GM04504 (cell line): Measurements from ENCODE around the gene CTIF.
A peak's percentile ranks its signal among the peaks of the same experiment; 100 is the strongest.

Source experiments
- DNase-seq: peaks from one replicate; pipeline ENCODE4 v3.0.0-alpha.2; 2012; ENCODE audit warnings: low read depth

Gene CTIF

GRCh38 chr18:48552130-48552529 lies 13.3 kb downstream of the CTIF start:
- DNase-seq: no peak

- DNase-seq: no peak
These were observed 14.4 kb downstream of the CTIF start for GRCh38 chr18:48553236-48553635.

- no peak for DNase-seq
These were observed 16.0 kb downstream of the CTIF start for GRCh38 chr18:48554610-48555400.

- DNase-seq: no peak
These were observed 16.7 kb downstream of the CTIF start for GRCh38 chr18:48555465-48555995.

- DNase-seq: no peak
These were observed 18.9 kb downstream of the CTIF start for GRCh38 chr18:48557640-48558174.

- DNase-seq: no peak
These were observed 19.4 kb downstream of the CTIF start for GRCh38 chr18:48558248-48558647.

- no peak for DNase-seq
These were observed 21.7 kb downstream of the CTIF start for GRCh38 chr18:48560491-48560890.

GRCh38 chr18:48562075-48562474 lies 23.2 kb downstream of the CTIF start:
- no peak for DNase-seq

GRCh38 chr18:48563027-48563426 lies 24.2 kb downstream of the CTIF start:
- peak; percentile 59 for DNase-seq

GRCh38 chr18:48564139-48564538 lies 25.3 kb downstream of the CTIF start:
- no peak for DNase-seq

- no peak for DNase-seq
These were observed 26.3 kb downstream of the CTIF start for GRCh38 chr18:48565105-48565504.

GRCh38 chr18:48566589-48566988 lies 27.8 kb downstream of the CTIF start:
- DNase-seq: no peak

GRCh38 chr18:48567388-48567787 lies 28.6 kb downstream of the CTIF start:
- DNase-seq: no peak

GRCh38 chr18:48569139-48569914 lies 30.5 kb downstream of the CTIF start:
- no peak for DNase-seq

GRCh38 chr18:48569915-48570264 lies 31.1 kb downstream of the CTIF start:
- DNase-seq: no peak

- DNase-seq: no peak
These were observed 31.5 kb downstream of the CTIF start for GRCh38 chr18:48570313-48570712.

GRCh38 chr18:48571639-48572384 lies 33.0 kb downstream of the CTIF start:
- no peak for DNase-seq

- DNase-seq: no peak
These were observed 33.7 kb downstream of the CTIF start for GRCh38 chr18:48572402-48573126.

- no peak for DNase-seq
These were observed 34.9 kb downstream of the CTIF start for GRCh38 chr18:48573632-48574283.

- no peak for DNase-seq
These were observed 36.0 kb downstream of the CTIF start for GRCh38 chr18:48574667-48575300.

- DNase-seq: no peak
These were observed 36.4 kb downstream of the CTIF start for GRCh38 chr18:48575301-48575657.
